ENCODE measurements around the gene CHMP5.

CHMP5 gene

DNA sequence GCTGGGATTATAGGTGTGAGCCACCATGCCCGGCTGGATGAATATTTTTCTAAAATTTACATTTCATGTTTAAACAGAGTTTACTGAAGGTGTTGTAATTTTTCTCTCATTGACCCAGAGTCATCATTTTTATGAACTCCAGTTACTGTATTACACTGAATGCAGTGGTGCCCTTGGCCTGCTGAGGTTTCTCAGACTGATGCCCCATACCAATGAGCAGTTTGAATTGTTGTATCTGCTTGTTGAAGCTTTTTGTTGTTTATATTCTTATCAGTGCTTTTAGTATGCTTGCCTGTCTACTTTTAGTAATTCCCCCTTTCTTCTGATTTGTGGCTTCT lies 55.4 kb downstream of the CHMP5 start:
- no peak for DNase-seq

DNA sequence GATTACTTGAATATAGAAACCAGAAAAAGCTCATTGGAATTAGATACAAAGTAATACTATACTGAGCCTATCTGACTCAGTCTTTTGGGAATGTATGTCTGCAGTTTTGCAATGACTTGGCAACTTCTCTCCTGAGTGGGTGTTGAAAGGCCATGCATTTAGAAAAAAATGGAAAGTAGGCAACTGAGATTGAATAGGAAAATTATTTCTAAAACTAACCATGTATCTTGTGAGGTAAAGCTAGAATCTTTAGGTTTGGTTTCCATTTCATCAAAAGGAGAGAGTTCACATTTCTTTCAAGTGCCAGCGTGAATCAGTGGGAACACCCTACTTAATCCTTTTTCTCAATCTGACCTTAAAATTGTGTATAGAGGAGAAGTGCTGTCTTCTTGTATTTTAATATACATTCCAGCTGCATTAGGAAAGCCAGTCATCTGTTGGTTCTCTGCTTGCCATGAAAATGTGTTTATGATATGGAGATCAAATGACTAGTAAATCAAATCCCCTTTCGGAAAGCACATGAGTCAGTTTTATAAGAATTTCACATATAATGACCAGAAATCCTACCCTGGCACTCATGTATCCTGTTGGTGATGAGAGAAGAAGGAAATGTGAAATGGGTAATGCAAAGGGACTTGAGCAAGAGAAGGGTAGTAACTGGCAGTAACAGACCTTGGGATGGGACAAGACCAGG lies 55.9 kb downstream of the CHMP5 start:
- DNase-seq: no peak

DNA sequence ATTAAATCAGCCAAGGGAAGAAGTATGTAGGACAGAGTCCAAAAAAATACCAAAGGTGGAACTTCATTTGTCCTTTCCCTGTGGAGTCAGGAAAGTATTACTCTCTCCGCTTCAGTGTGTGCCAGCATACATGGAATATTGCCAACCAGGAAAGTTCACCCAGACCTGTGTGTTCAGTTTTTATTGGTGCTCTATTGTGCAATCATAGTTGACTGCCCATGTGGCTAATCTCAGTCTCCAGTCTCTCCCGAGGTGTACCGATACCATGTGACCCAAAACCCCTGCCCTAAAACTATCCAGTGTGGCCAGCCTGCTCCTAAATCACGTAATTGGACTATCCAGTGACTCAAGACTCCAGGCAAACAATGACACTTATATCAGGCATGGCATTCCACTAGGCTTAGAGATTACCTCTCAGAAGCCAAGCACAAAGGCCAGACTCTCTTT lies 64.3 kb downstream of the CHMP5 start:
- DNase-seq: no peak

DNA sequence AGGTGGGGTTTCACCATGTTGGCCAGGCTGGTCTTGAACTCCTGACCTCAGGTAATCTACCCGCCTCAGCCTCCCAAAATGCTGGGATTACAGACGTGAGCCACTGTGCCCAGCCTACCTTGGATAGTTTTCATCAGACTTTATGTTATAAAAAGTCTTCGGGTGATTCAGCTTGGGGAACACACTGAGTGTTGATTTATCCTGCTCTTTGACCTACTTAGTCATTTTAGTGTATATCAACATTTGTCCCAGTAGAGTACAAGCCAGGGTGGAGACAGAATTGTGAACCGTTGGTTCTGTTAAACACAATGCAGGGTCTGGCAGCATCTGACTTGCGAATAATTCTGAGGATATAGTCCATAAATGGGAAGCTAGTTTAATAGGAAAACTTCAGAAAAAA lies 65.1 kb downstream of the CHMP5 start:
- no peak for DNase-seq

DNA sequence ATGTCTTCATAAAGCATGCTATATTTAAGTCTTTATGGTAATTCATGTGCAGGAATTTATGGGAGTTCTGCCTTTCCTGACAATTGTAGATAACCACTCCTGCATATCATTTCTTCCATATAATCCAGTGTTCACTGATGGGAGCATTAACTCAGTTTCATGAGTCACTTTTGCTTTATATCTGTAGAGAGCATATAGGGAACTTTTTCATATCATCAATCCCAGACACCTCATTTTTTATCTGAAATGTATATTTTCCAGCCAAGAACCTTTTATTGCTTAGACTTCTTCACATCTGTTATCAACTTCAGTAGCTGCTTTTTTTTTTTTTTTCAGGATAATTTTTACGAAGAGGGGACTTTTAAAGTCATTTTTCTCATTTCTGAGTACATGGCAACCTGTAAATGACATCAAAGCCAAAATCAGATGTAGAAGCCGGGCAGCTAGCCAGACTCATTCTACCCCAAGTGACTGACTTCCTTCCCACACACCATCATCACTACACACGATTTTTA lies 66.6 kb downstream of the CHMP5 start:
- DNase-seq: no peak

All from NCI-H69 (cell line).